Suprapubic skin (tissue), 4 donors: ENCODE data around the gene SLC37A1. TPM values are rescaled to one million over a fixed set of nuclear protein-coding genes. Genes with fewer than 3 reads are reported as not detected.

Source experiments
- DNase-seq, 2 donors: peaks; one replicate each; pipeline ENCODE4 v3.0.0-alpha.2; 2019; ENCODE audit warnings: low spot score in 2 of 2
- H3K27ac ChIP-seq: fragments of 200-600 bp; sonication (generic); one replicate; pipeline ENCODE4 v1.5.1; 2019
- H3K27me3 ChIP-seq: fragments of 200-600 bp; sonication (generic); one replicate; pipeline ENCODE4 v1.5.1; 2019
- H3K36me3 ChIP-seq: fragments of 200-600 bp; sonication (generic); one replicate; pipeline ENCODE4 v1.5.1; 2019
- H3K4me1 ChIP-seq: fragments of 200-600 bp; sonication (generic); one replicate; pipeline ENCODE4 v1.5.1; 2019
- H3K4me3 ChIP-seq: fragments of 200-600 bp; sonication (generic); one replicate; pipeline ENCODE4 v1.5.1; 2019; ENCODE audit warnings: mild to moderate bottlenecking
- H3K9me3 ChIP-seq: fragments of 200-600 bp; sonication (generic); one replicate; pipeline ENCODE4 v1.5.1; 2019
- CTCF ChIP-seq, 2 donors: fragments of 200-600 bp in 1 of 2; fragments of 450-650 bp in 1 of 2; sonication (generic) in 1 of 2; IDR thresholded peaks; one replicate each; pipeline ENCODE4 v1.5.1; 2016 to 2019; ENCODE audit warnings: antibody characterized with exemption in 2 of 2, mild to moderate bottlenecking in 1 of 2, moderate library complexity in 1 of 2
- EP300 ChIP-seq: sonication (generic); formaldehyde crosslinking; IDR thresholded peaks from one replicate; pipeline ENCODE4 v1.6.1; 2017; ENCODE audit warnings: antibody characterized with exemption
- POLR2A ChIP-seq, 2 donors: fragments of 450-650 bp; IDR thresholded peaks; one replicate each; pipeline ENCODE4 v1.6.1; 2017; ENCODE audit warnings: antibody characterized with exemption in 2 of 2, mild to moderate bottlenecking in 2 of 2, moderate library complexity in 2 of 2
- POLR2AphosphoS5 ChIP-seq, 3 donors: sonication (generic); formaldehyde crosslinking; IDR thresholded peaks; one replicate each; pipeline ENCODE4 v1.6.1; 2017; ENCODE audit warnings: antibody characterized with exemption in 3 of 3
- WGBS: methylation state at CpG from one replicate; pipeline ENCODE4 v1.1.5; 2018; 5-methylcytosine and 5-hydroxymethylcytosine counted together
- total RNA-seq, 4 donors: library from RNA; depleted of rRNA; stranded (reverse); fragments of >200 nt; gene quantifications; one replicate each; pipeline ENCODE4 v1.1.0, GENCODE V29; 2016

Gene SLC37A1
- total RNA-seq, 4 donors from 2014 or later, result 10.2 to 23.1 (median 19.6) TPM

GRCh38 chr21:42521384-42521783, 7.7 kb downstream of the SLC37A1 start:
- no peak overlapping the region for H3K27ac ChIP-seq
- H3K36me3 ChIP-seq, result peaks cover 6% of the 10 kb centered on the region
- no peak for TF ChIP-seq POLR2AphosphoS5 (IDR thresholded peaks at IDR 0.05)
- TF ChIP-seq CTCF (IDR thresholded peaks at IDR 0.05), result no peak
- no peak for TF ChIP-seq EP300
- TF ChIP-seq POLR2A (IDR thresholded peaks at IDR 0.05), result no peak
- H3K4me3 ChIP-seq, result no peak overlapping the region
- 69% methylated on average over 1 of the region's 1 CpG for WGBS
- H3K27me3 ChIP-seq, result no peaks in the 10 kb centered on the region
- no peaks in the 10 kb centered on the region for H3K9me3 ChIP-seq
- DNase-seq, result peak in 1 of 2 donors; percentile 11
- peaks cover 9% of the 10 kb centered on the region for H3K4me1 ChIP-seq

GRCh38 chr21:42521805-42522204, 8.2 kb downstream of the SLC37A1 start:
- Histone ChIP-seq H3K9me3 (no peaks in the 10 kb centered on the region), H3K27me3 (no peaks in the 10 kb centered on the region), H3K36me3 (peaks cover 6% of the 10 kb centered on the region), H3K27ac (no peak overlapping the region), H3K4me3 (no peak overlapping the region), H3K4me1 (peaks cover 9% of the 10 kb centered on the region)
- DNase-seq, result peak in 1 of 2 donors; percentile 54
- TF ChIP-seq POLR2A (IDR thresholded peaks at IDR 0.05), result no peak
- no peak for TF ChIP-seq POLR2AphosphoS5 (IDR thresholded peaks at IDR 0.05)
- no peak for TF ChIP-seq EP300
- no peak for TF ChIP-seq CTCF (IDR thresholded peaks at IDR 0.05)
- 88% methylated on average over 3 of the region's 6 CpGs for WGBS

- H3K27me3 ChIP-seq, result no peaks in the 10 kb centered on the region
- peaks cover 6% of the 10 kb centered on the region for H3K36me3 ChIP-seq
- DNase-seq, result peak in 1 of 2 donors; percentile 64
- WGBS, result 95% methylated on average over 14 of the region's 14 CpGs
- H3K4me3 ChIP-seq, result no peak overlapping the region
- H3K9me3 ChIP-seq, result no peaks in the 10 kb centered on the region
- TF ChIP-seq CTCF (IDR thresholded peaks at IDR 0.05) (no peak), POLR2AphosphoS5 (IDR thresholded peaks at IDR 0.05) (no peak), POLR2A (IDR thresholded peaks at IDR 0.05) (no peak), EP300 (no peak)
- H3K27ac ChIP-seq, result no peak overlapping the region
- peaks cover 10% of the 10 kb centered on the region for H3K4me1 ChIP-seq
Measured at GRCh38 chr21:42522271-42522670, 8.6 kb downstream of the SLC37A1 start.

DNA sequence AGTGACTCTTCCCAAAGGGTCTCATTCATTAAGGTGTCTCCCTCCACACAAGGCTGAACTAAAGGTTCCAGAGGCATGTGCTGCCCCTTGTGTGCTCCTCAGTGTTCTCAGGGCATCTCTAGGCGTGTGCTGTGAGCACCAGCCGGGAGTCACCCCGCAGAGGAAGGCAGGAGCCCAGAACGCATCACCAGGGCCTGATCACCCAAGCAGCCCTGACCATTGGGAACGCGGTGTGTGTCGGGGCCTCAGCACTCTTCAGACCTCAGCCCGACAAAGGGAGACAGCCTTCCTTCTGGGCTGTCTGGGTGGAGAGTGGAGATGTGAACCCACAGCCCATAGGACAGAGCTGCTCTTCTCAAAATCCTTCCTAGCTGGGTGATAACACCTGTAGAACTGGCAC, 9.1 kb downstream of the SLC37A1 start:
- peaks cover 14% of the 10 kb centered on the region for H3K4me1 ChIP-seq

GRCh38 chr21:42523211-42523610, 9.6 kb downstream of the SLC37A1 start:
- Histone ChIP-seq H3K27me3 (no peaks in the 10 kb centered on the region), H3K4me3 (no peak overlapping the region), H3K9me3 (no peaks in the 10 kb centered on the region), H3K4me1 (peaks cover 14% of the 10 kb centered on the region), H3K36me3 (peaks cover 4% of the 10 kb centered on the region), H3K27ac (peak overlapping the region; percentile 77)
- peak in 1 of 2 donors; percentile 67 for DNase-seq
- TF ChIP-seq EP300 (no peak), POLR2AphosphoS5 (IDR thresholded peaks at IDR 0.05) (no peak), POLR2A (IDR thresholded peaks at IDR 0.05) (no peak)
- WGBS, result 90% methylated on average over 5 of the region's 7 CpGs

More for the DNA sequence above, 9.1 kb downstream of the SLC37A1 start:
- no peak overlapping the region for H3K27ac ChIP-seq
- DNase-seq, result peak in 1 of 2 donors; percentile 54
- H3K4me3 ChIP-seq, result no peak overlapping the region
- peaks cover 6% of the 10 kb centered on the region for H3K36me3 ChIP-seq
- no peaks in the 10 kb centered on the region for H3K27me3 ChIP-seq
- TF ChIP-seq POLR2A (IDR thresholded peaks at IDR 0.05) (no peak), CTCF (IDR thresholded peaks at IDR 0.05) (no peak), EP300 (no peak)
- H3K9me3 ChIP-seq, result no peaks in the 10 kb centered on the region
- 96% methylated on average over 3 of the region's 8 CpGs for WGBS

DNA sequence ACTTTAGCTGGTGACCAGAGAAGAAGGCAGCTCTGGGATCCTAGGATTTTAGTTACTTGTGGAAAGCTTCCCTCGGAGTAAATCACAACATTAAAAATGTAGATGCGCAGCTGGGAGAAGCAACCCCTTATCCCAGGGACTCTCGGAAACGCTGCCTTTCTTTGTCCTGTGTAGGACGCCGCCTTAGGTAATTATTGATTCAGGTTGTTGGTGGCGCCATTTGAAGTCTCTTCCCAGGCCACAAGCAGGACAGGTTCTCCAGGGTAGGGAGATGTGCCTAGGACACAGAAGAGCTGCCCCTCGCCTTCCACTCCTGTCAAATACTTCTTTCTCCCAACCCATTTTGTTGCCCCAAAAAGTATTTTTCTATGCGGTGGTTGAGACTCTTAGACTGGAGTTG, 10.3 kb downstream of the SLC37A1 start:
- no peak overlapping the region for H3K4me3 ChIP-seq
- TF ChIP-seq CTCF (IDR thresholded peaks at IDR 0.05), result no peak
- no peak for TF ChIP-seq POLR2A (IDR thresholded peaks at IDR 0.05)
- no peak for TF ChIP-seq POLR2AphosphoS5 (IDR thresholded peaks at IDR 0.05)
- no peak for TF ChIP-seq EP300
- WGBS, result 82% methylated on average over 9 of the region's 9 CpGs
- no peaks in the 10 kb centered on the region for H3K27me3 ChIP-seq
- H3K9me3 ChIP-seq, result no peaks in the 10 kb centered on the region
- peaks cover 3% of the 10 kb centered on the region for H3K36me3 ChIP-seq
- DNase-seq, result peak in 1 of 2 donors; percentile 34
- peaks cover 14% of the 10 kb centered on the region for H3K4me1 ChIP-seq
- H3K27ac ChIP-seq, result peak overlapping the region; percentile 77
